Measurements from ENCODE around the gene SORBS2.

DNA sequence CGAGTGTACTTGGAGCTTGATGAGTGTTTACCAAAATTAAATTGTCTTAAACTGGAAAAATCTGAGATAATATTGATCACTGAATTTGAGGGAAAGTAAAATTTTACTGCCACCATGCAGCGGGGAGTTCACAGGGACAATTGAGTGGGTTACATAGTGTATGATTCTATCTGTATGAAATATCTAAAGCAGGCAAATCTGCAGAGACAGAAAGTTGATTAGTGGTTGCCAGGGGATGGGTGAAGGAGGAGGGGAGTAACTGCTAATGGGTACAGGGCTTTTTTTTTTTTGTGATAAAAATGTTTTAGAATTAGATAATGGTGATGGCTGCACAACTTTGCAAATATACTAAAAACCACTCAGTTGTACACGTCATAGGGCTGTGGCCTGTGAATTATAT is 241.3 kb downstream of the SORBS2 start:
- TF ChIP-seq, protein P1, sequence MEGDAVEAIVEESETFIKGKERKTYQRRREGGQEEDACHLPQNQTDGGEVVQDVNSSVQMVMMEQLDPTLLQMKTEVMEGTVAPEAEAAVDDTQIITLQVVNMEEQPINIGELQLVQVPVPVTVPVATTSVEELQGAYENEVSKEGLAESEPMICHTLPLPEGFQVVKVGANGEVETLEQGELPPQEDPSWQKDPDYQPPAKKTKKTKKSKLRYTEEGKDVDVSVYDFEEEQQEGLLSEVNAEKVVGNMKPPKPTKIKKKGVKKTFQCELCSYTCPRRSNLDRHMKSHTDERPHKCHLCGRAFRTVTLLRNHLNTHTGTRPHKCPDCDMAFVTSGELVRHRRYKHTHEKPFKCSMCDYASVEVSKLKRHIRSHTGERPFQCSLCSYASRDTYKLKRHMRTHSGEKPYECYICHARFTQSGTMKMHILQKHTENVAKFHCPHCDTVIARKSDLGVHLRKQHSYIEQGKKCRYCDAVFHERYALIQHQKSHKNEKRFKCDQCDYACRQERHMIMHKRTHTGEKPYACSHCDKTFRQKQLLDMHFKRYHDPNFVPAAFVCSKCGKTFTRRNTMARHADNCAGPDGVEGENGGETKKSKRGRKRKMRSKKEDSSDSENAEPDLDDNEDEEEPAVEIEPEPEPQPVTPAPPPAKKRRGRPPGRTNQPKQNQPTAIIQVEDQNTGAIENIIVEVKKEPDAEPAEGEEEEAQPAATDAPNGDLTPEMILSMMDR (IDR thresholded peaks at IDR 0.05; ENCODE audit: low read depth, low read length), result no peak
- TF ChIP-seq, protein P2, sequence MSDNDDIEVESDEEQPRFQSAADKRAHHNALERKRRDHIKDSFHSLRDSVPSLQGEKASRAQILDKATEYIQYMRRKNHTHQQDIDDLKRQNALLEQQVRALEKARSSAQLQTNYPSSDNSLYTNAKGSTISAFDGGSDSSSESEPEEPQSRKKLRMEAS (IDR thresholded peaks at IDR 0.05; ENCODE audit: low read depth, low read length), result no peak
- no peak for TF ChIP-seq POLR2A (IDR thresholded peaks at IDR 0.05; ENCODE audit: extremely low read depth, insufficient read length)

Data from NB4 (cell line).